T-helper 2 cell treated with Interferon-gamma antibody and Interleukin-4, amounts not matched to agents 100 ng/mL and 5 ng/mL, for 36 hours (primary cell): Measurements from ENCODE around the gene BDKRB1. TPM values are rescaled to one million over a fixed set of nuclear protein-coding genes. Genes with fewer than 3 reads are reported as not detected.
"Not testable (repeated sequence)": the region's sequence is repeated elsewhere in the genome, so short reads cannot be mapped to it uniquely, and the experiment has no call there.

Source experiments
- intact Hi-C: fragments of 100-400 bp; cut with micrococcal nuclease; formaldehyde crosslinking; loops from one replicate; pipeline ENCODE4 v1.15.1; 2023
- total RNA-seq: library from RNA; stranded (reverse); gene quantifications from 2 replicates; pipeline ENCODE4 v1.2.3, GENCODE V29; 2022

The BDKRB1 gene
- total RNA-seq, 1 donor from 2014 or later = not detected

DNA sequence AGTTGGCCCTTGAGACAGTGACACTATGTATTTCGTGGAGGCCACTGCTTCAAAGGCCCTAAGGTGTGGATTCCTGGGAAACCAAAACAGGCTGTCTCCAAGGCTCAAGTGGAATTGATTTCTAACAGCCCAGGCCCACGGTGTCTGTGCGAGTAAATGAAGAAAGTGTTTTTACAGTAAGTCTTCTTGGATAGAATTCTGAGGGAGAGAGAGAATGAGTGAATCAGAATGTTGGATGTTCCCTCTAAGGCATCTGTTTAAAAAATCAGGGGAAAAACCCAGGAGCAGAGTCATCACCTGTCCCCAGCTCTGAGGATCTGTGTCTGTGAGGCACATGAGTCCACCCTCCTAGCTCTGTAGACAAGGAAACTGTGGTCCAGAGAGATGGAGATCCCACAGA is 22.3 kb upstream of the BDKRB1 start:
- intact Hi-C loops = no loop called here

DNA sequence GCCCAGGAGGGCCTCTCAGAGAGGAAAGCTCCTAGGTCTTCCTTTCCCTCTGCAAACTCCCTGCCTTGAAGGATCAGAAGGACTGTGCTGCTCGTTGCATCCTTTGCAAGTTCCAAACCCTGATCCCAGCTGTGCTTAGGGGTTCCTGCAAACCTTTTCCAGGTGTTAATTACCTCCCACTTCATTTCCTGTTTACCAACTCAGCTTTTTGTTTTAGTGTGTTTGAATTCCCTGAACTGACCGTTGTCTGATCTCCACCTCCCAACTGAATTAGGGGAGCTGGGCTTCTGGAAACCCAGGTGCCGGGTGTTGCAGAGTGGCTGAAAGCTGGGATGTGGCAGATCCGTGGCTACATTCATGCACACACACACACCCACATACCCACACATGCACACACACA is 20.6 kb upstream of the BDKRB1 start:
- intact Hi-C loops = no loop called here

DNA sequence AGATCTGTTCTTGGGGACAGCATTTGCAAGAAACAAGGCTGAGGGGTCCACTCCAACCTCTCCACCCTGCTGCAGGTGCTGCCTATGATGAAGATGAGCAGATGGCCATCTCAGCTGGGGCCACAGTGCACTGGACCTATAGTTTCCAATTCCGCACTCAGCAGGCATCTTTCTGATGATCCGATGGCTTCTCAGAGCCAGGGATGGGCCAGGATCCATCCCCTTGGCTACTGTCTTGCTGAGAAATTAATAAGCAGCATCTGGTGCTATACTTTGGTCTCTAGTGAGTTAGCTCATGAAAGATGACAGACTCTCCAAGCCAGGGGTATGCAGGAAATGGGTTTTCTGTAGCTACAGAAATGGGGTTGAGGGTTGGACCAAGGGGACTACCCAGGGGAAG is 18.4 kb upstream of the BDKRB1 start:
- intact Hi-C loops = no loop called here

DNA sequence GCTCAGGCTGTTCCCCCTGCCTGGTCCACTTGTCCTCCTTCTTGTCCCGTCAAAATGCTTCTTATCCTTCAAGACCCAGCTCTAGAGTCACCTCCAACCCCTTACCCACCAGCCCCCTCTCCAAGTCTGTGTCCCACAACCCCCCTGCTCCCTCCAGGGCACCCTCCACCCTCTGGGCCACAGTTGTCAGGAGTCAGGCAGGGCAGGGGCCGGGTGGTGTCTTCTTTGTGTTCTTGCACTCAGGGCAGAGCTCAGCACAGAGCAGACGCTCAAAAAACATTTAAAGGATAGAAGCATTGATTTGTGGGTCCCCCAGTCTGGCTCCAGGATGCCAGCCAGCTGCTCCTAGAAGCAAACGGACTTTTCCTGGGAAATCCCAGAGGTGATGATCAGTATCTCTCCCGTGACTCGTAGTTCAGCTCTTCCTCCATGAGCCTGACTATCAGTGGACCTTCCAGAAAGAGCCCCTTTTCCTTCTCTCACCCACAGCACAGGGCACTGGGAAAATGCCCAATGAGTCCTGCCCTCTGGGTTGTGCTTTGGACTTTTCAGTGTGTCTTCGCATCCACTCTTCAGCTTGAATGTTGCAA is 17.2 kb upstream of the BDKRB1 start:
- intact Hi-C loops = no loop called here

DNA sequence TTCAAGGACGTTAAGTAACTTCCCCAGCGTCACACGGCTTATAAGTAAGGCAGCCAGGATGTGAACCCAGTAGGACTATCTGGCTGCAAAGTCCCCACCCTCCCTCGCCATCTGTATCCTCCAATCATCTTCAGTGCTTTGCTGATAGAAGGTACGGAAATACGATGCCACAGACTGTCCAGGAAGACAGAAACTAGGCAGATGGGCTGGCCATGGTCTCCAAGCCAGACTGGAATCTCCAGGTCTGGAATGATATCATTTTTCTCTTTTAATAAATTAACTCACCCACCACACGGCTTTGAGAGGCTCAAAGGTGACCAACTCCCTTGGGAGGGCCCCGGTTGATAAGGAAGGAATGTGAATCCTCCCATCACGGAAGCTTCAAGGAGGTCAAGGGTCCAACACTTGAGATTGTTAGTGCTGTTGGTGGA is 16.3 kb upstream of the BDKRB1 start:
- intact Hi-C loops = no loop called here

DNA sequence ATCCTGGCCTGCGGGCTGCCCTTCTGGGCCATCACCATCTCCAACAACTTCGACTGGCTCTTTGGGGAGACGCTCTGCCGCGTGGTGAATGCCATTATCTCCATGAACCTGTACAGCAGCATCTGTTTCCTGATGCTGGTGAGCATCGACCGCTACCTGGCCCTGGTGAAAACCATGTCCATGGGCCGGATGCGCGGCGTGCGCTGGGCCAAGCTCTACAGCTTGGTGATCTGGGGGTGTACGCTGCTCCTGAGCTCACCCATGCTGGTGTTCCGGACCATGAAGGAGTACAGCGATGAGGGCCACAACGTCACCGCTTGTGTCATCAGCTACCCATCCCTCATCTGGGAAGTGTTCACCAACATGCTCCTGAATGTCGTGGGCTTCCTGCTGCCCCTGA is 15.4 kb upstream of the BDKRB1 start:
- intact Hi-C loops = no loop called here

DNA sequence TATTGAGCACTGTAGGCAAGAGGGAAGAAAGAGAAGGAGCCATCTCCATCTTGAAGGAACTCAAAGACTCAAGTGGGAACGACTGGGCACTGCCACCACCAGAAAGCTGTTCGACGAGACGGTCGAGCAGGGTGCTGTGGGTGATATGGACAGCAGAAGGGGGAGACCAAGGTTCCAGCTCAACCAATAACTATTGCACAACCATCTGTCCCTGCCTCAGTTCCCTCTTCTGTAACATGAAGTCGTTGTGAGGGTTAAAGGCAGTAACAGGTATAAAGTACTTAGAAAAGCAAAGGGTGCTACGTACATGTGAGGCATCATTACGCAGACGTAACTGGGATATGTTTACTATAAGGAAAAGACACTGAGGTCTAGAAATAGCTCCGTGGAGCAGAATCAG is 13.9 kb upstream of the BDKRB1 start:
- intact Hi-C loops = no loop called here

DNA sequence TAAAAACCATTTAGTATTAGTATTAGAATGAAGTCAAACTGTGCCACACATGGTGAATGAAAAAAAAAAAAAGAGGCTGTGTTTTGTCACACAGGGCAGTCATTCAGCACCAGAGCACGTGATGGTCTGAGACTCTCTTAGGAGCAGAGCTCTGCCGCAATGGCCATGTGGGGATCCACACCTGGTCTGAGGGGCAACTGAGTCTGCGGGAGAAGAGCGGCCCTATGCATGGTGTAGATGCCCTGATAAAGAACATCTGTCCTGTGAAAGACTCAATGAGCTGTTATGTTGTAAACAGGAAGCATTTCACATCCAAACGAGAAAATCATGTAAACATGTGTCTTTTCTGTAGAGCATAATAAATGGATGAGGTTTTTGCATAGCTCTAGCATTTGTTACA is 12.2 kb upstream of the BDKRB1 start:
- intact Hi-C loops = no loop called here

DNA sequence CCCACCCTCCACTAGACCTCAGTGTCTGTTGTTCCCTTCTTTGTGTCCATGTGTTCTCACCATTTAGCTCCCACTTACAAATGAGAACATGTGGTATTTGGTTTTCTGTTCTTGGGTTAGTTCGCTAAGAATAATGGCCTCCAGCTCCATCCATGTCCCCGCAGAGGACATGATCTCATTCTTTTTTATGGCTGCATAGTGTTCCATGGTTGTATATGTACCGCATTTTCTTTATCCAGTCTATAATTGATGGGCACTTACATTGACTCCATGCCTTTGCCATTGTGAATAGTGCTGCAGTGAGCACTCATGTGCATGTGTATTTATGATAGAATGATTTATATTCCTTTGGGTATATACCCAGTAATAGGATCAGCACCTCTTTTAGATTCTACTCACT is 10.9 kb upstream of the BDKRB1 start:
- intact Hi-C loops = not testable (repeated sequence)

DNA sequence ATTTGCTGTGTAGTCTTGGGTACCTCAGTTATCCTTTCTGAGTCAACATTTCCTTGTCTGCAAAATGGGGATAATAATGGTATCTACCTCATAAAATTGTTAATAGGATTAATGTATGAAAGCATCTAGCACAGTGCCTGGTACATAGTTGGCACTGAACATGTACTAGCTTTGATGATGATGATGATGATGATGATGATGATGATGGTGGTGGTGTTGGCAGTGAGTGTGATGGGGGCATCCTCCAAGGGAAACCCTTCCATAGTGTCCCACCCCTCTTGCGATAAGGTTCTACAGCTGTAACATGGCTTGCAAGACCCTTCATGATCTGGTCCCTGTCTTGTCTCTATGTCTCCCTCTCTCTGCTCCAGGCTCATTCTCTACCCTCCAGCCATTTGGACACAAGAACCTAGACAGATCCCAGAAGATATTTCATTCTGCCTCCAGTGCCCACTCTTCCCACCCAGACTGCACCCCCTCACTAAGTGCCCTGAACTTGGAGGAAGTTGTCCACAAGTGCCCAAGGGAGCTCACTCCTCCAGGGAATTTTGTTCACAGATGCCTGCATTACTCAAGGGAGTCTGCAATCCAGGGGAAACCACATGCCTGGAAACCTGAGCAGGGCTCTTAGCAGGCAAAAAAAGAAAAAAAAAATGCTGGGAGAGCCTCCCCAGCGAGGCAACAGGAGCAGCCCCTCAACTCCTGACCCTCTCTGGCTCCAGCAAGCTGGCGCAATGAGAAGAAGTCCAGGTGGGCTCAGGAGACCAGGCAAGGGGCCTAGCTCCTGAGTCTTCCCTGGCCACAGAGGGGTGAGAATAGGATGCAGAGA is 10.1 kb upstream of the BDKRB1 start:
- intact Hi-C loops = no loop called here

DNA sequence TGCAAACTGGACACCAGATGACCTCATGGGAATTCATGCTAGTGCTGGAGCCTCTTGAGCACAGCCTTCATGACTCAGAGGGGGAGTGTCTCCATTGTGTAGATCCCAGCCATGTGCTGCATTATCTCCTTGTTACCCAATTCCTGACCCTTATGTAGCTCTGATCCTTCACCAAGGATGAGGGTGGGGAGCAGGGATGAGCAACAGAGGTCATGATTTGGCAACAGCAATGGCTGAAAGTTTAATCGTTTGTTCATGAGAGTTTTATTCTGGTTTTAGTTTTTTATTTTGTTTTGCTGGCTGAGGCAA is 9.5 kb upstream of the BDKRB1 start:
- intact Hi-C loops = no loop called here

DNA sequence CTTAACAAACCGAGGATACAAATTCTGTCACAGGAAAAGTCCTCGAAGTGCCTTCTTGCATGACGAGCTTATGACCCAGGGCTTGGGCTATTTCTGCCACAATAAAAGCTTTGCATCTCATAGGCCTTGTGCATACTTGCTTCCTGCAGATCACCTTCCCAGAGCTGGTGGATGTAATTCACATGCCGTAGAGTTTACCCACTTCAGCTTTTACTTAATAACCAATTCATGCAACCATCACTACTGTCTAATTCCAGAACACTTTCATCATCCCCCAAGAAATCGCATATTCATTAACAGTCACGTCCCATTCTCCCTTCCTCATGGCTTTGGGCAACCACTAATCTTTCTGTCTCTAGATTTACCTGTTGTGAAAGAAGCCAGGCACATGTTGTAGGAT is 9.0 kb upstream of the BDKRB1 start:
- intact Hi-C loops = no loop called here

DNA sequence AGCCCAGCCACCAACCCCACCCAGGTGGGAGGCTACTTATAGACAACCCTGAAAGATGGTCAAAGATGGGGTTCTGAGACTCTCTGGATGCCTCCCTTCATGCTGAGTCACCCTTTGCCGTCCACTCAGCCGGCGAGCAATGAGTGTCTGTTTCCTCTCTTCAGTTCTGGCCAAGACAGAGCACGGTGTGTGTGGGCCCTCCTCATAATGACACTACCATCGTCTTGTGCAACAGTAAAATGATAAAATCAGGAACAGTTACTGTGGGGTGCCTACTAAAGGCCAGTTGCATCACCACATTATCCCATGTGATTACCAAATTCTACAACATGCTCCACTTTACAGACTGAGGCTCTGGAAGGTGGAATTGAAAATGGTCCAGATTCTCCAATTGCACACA is 7.0 kb upstream of the BDKRB1 start:
- intact Hi-C loops = no loop called here

DNA sequence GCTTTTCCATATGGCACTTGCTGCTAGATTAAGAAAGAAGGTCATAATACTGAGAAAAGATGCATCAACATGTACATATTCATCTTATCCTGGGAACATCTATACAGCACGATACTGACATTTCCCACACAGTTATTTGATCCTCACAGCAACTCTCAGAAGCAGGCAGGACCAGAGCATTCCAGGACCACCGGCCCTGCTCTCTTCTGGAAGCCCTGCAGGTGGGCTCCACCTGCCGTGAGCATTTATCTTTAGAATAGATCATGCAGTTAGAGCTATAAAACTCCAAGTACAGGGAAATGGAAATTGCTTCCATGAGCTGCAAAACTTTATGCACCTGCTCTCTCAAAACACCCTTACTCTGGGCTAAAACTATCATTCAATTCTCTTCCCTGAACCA is 5.5 kb upstream of the BDKRB1 start:
- intact Hi-C loops = no loop called here

DNA sequence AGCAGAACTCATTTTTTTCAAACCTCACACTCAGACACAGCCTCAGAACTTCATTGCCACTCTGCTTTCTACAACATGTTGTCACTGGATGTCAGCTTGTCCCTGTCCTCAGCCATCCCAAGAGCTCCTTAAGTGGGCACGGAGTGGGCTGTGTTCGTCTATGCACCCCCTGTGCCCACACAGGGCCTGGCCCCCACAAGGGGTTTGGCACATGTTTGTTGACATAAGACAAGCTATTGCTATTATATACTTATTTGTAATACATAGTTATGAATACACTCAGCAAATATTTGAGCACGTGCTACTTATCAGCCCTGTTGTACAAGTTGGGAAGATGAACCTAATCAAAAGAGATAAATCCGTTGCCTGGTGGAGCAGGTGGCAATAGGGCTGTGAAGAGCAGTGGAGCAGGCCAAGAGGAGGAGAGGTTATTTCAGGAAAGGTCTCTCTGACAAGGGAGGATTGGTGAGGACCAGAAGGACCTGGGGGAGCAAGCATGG is 4.3 kb upstream of the BDKRB1 start:
- intact Hi-C loops = no loop called here

DNA sequence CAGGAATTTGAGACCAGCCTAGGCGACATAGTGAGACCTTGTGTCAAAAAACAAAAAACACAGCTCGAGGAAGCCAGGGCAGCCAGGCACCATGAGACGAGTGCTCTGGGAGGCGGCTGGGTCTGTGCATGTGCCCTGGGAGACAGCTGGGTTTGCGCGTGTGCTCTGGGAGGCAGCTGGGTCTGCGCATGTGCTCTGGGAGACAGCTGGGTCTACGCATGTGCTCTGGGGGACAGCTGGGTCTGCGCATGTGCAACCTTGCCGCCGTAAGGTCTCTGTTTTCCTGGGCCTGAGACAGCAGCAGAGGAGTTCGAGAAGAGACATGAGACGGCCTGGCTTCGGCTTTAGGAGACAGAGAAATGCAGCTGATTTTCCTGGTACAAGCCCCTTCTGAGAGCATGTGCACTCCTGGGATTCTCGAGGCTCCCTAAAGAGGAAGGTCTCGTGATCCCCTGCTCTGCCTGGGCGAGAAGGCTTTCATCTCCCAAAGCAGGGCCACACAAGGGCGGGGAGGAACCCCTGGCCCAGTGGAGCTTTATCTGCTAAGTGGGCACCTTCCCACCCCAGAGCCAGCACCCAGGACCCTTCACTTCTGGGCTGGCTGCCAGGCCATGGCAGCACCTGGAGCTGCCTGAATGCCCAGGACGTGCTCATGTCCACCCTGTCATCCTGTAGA is 3.5 kb upstream of the BDKRB1 start:
- intact Hi-C loops = no loop called here

DNA sequence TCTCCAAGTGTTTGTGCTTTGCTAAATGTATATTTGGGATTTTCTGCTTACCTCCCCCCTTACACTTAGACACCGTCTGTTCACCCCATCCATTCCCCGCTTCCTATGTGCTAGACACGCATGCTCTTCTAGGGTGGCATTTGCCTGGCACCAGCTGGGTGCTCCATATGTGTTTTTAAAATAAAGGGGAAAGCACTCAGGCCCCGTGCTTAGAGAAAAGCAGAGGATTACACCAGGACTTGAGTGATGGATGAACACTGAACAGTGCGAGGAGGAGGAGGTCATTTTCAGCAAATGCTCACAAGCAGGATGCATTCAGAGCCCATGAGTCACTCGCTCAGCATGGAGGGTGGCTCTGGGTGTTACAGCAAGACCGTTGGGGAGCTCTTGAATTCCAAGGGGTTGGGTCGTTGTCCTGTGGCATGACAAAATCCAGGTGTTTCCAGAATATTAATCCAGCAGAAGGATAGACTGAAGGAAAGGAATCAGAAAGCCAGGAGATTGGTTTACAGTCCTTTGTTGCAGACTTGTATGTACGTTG is 2.9 kb upstream of the BDKRB1 start:
- intact Hi-C loops = no loop called here

DNA sequence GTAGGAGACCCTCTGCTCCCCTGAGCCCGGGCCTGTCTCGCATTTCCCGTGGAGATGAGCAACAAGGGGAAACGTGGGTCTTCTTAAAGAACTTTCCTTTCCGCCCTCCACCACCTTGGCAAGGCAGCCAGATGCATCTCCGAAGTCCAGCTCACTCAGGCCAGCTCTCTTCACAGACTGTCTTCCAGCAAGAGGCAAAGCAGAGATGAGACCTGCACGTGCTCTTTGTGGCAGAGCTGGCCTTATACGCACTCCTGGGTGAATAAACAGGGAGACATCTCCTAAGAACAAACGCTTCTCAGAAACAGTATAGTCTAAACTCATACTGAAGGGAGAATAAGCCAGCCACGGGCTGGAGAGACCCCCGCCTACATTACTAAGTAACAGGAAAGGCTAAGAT is 1.3 kb upstream of the BDKRB1 start:
- intact Hi-C loops = no loop called here

DNA sequence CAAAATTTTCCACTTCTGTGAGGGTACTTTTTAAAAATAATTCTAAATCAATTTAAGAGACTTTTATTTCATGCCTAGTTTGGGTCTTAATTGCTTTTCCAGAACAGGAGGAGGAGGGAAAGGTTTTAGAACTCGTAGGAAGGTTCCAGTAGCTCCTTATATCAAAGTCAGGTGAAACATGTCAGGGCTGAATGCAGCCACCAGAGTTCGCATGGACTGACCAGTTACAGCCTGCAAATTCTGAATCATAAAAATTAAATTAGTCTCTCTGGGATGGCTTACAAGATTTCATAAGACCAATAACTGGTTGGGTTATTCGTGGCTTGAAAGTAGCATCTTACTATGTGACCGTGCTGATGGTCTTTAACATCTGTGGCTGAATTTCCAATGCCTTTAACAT is 397 bp downstream of the BDKRB1 start:
- intact Hi-C loops = no loop called here

DNA sequence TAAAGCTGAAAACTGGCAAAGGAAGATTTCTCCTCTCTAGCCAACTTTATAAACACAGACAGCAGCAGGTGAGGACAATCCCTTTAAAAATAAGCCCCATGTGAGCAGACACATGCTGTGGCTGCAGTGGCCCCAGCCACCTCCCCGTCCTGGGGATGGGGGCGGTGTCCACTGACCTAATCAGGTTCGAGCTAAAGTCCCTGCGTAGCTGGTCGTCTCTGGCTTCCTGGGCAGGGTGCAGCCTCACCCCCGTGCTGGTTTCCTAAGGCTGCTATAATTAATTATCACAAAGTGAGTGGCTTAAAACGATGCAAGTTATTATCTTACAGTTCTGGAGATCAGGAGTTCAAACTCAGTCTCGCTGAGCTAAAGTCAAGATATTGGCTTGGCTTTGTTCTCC is 1.0 kb downstream of the BDKRB1 start:
- intact Hi-C loops = no loop called here

DNA sequence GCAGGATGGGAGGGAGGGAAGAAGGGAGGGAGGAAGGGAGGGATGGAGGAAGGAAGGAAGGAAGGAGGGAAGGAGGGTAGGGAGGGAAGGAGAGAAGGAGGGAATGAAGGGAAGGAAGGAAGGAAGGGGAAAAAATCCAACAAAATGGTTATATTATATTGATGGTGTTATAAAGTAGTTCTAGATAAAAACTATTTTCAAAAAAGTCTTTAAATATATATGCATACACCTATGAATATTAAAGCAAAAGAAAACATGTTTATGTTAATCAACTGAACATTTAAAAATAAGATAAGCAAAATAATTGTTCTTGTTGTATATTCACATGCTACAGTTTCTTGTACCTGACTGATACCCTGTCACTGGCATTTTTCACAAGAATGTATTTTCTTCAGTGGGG is 1.9 kb downstream of the BDKRB1 start:
- intact Hi-C loops = no loop called here

DNA sequence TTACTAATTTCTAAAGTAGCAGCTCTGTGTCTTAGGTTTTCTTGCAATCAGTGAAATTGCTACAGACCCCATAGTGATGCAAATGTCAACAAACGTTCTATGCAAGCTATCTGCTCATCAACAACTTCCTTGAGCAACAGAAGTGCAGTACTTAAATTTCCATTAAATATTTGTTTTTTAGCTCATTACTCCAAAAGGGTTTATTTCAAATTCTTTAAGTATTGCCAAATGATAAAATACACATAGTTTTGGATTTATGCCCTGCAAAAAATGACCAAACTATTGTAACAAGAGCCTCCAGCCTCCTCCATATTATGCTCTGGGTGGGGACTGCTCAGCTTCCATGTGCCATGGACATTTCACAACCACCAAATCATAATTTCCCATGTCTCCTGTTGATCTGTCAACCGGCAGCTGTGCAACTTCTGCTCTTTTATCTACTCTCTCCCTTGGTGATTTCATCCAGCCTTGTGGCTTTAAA is 4.4 kb downstream of the BDKRB1 start:
- intact Hi-C loops = no loop called here
